A549 (cell line): Measurements from ENCODE around the gene LSP1. TPM values are rescaled to one million over a fixed set of nuclear protein-coding genes. Genes with fewer than 3 reads are reported as not detected.

Experiments
- ATAC-seq, 2 experiments: fragments of 200-7000 bp in 1 of 2; fragments of >200 bp in 1 of 2; cut with Nextera tagmentation in 1 of 2; cut with Tn5 transposase in 1 of 2; 3 replicates each; pipeline versions ENCODE4 v1.8.0 to v1.9.1; 2018 to 2020; ENCODE audit warnings: mild to moderate bottlenecking in 1 of 2, moderate library complexity in 1 of 2
- CTCF ChIA-PET: fragments of 300-600 bp; sonication (Branson Sonifier 250); formaldehyde crosslinking; extraction: SDS; loops from one replicate; lab custom pipeline; 2021; ENCODE audit warnings: antibody characterized with exemption, inconsistent platforms; lab: Yijun Ruan, JAX
- POLR2A ChIA-PET: fragments of 350-600 bp; formaldehyde crosslinking; extraction: SDS; loops from one replicate; lab custom pipeline; 2021; ENCODE audit warnings: antibody characterized with exemption, inconsistent platforms; lab: Yijun Ruan, JAX
- DNase-seq, 2 experiments: peaks; one replicate each; pipeline versions ENCODE4 v3.0.0 to v3.0.0-alpha.2; 2011 to 2016; ENCODE audit warnings: low read depth in 1 of 2, low spot score in 1 of 2
- FAIRE-seq: peaks from 2 replicates; lab custom pipeline; 2011; peaks lifted over from hg19 to GRCh38; lab: Jason Lieb, UNC
- H3K27ac ChIP-seq, 2 experiments: fragments of >200 bp; sonication (Bioruptor Twin); formaldehyde crosslinking; 3 replicates each; pipeline ENCODE4 v1.5.1; 2016 to 2017
- H3K4me1 ChIP-seq: fragments of >200 bp; sonication (Bioruptor Twin); formaldehyde crosslinking; 3 replicates; pipeline ENCODE4 v1.6.1; 2016
- H3K4me2 ChIP-seq: fragments of >200 bp; sonication (Bioruptor Twin); formaldehyde crosslinking; 3 replicates; pipeline ENCODE4 v1.6.1; 2016
- H3K4me3 ChIP-seq: fragments of >200 bp; sonication (Bioruptor Twin); formaldehyde crosslinking; 3 replicates; pipeline ENCODE4 v1.5.1; 2016
- H3K9me3 ChIP-seq: fragments of >200 bp; sonication (Bioruptor Twin); formaldehyde crosslinking; 3 replicates; pipeline ENCODE4 v1.6.1; 2016
- BHLHE40 ChIP-seq: IDR thresholded peaks from 2 replicates; pipeline ENCODE4 v1.6.1; 2012; ENCODE audit warnings: low read depth, low read length, inconsistent platforms
- CBX2 ChIP-seq: fragments of 200-600 bp; sonication (generic); IDR thresholded peaks from 2 replicates; pipeline ENCODE4 v1.6.1; 2016; ENCODE audit warnings: low read depth, mild to moderate bottlenecking, borderline replicate concordance
- CEBPB ChIP-seq, 2 experiments: fragments of >200 bp in 1 of 2; sonication (Bioruptor Twin) in 1 of 2; formaldehyde crosslinking in 1 of 2; IDR thresholded peaks; 2 replicates each; pipeline ENCODE4 v1.6.1; 2012 to 2016
- CHD2 ChIP-seq: fragments of 150-350 bp; IDR thresholded peaks from 2 replicates; pipeline ENCODE4 v1.6.1; 2014; ENCODE audit warnings: low read length; ENCODE audit not compliant: partially characterized antibody
- EHMT2 ChIP-seq: fragments of 200-600 bp; sonication (generic); IDR thresholded peaks from 2 replicates; pipeline ENCODE4 v1.6.1; 2016; ENCODE audit warnings: antibody characterized with exemption, low read depth, mild to moderate bottlenecking, moderate library complexity
- ESRRA ChIP-seq: fragments of 150-350 bp; IDR thresholded peaks from 2 replicates; pipeline ENCODE4 v1.6.1; 2014; ENCODE audit warnings: mild to moderate bottlenecking, low read length, borderline replicate concordance
- FOSB ChIP-seq: fragments of 250-450 bp; sonication (Bioruptor Pico); IDR thresholded peaks from 2 replicates; pipeline ENCODE4 v1.5.0; 2020; ENCODE audit warnings: mild to moderate bottlenecking, moderate library complexity
- FOSL2 ChIP-seq, 2 experiments: fragments of 450-650 bp in 1 of 2; fragments of >200 bp in 1 of 2; sonication (Bioruptor Twin) in 1 of 2; formaldehyde crosslinking; IDR thresholded peaks; 2 replicates each; pipeline versions ENCODE4 v1.5.0 to v1.6.1; 2016 to 2020; ENCODE audit warnings: mild to moderate bottlenecking in 1 of 2, moderate library complexity in 1 of 2
- FOXS1 ChIP-seq: fragments of 250-450 bp; sonication (Bioruptor Pico); IDR thresholded peaks from 2 replicates; pipeline ENCODE4 v1.5.0; 2020; ENCODE audit warnings: mild to moderate bottlenecking, moderate library complexity
- JUNB ChIP-seq: fragments of >200 bp; sonication (Bioruptor Twin); formaldehyde crosslinking; IDR thresholded peaks from 2 replicates; pipeline ENCODE4 v1.6.1; 2016
- KDM1A ChIP-seq: fragments of 200-600 bp; sonication (generic); IDR thresholded peaks from 2 replicates; pipeline ENCODE4 v1.6.1; 2016; ENCODE audit warnings: low read depth, mild to moderate bottlenecking
- MAZ ChIP-seq: fragments of 150-350 bp; IDR thresholded peaks from 2 replicates; pipeline ENCODE4 v1.6.1; 2014; ENCODE audit warnings: antibody characterized with exemption, low read depth, low read length, borderline replicate concordance
- MYC ChIP-seq: IDR thresholded peaks from 2 replicates; pipeline ENCODE4 v1.6.1; 2012; ENCODE audit warnings: mild to moderate bottlenecking, inconsistent platforms, low read length, improper control_type of control experiment, borderline replicate concordance
- NR3C1 ChIP-seq: fragments of >200 bp; sonication (Bioruptor Twin); formaldehyde crosslinking; IDR thresholded peaks from 3 replicates; pipeline ENCODE4 v1.6.1; 2017
- PHF8 ChIP-seq: fragments of 200-600 bp; sonication (generic); IDR thresholded peaks from 2 replicates; pipeline ENCODE4 v1.6.1; 2016; ENCODE audit warnings: low read depth, mild to moderate bottlenecking, antibody characterized with exemption, moderate library complexity, borderline replicate concordance
- POLR2A ChIP-seq: IDR thresholded peaks from 2 replicates; pipeline ENCODE4 v1.6.1; 2012; ENCODE audit warnings: mild to moderate bottlenecking, low read length
- POLR2AphosphoS2 ChIP-seq: conservative IDR thresholded peaks from 2 replicates; pipeline ENCODE4 v1.6.1; 2012; ENCODE audit warnings: low read length, improper control_type of control experiment, inconsistent platforms
- RAD21 ChIP-seq, 2 experiments: fragments of >200 bp in 1 of 2; sonication (Bioruptor Twin) in 1 of 2; formaldehyde crosslinking in 1 of 2; IDR thresholded peaks in 1 of 2; conservative IDR thresholded peaks in 1 of 2; 2 replicates in 1 of 2; 3 replicates in 1 of 2; pipeline ENCODE4 v1.6.1; 2012 to 2018; ENCODE audit warnings: inconsistent platforms in 1 of 2
- RARB ChIP-seq: fragments of 250-450 bp; sonication (Bioruptor Pico); IDR thresholded peaks from 2 replicates; pipeline ENCODE4 v1.8.0; 2021; ENCODE audit warnings: mild to moderate bottlenecking, moderate library complexity
- RFX5 ChIP-seq: fragments of 450-650 bp; IDR thresholded peaks from 2 replicates; pipeline ENCODE4 v1.7.1; 2014; ENCODE audit warnings: antibody characterized with exemption, mild to moderate bottlenecking, moderate library complexity
- SREBF2 ChIP-seq: fragments of 450-650 bp; IDR thresholded peaks from 2 replicates; pipeline ENCODE4 v1.6.1; 2014; ENCODE audit warnings: mild to moderate bottlenecking, moderate library complexity
- TFCP2L1 ChIP-seq: fragments of 250-450 bp; sonication (Bioruptor Pico); IDR thresholded peaks from 2 replicates; pipeline ENCODE4 v1.5.0; 2021; ENCODE audit warnings: mild to moderate bottlenecking
- ZC3H11A ChIP-seq: fragments of 450-650 bp; IDR thresholded peaks from 2 replicates; pipeline ENCODE4 v1.6.1; 2014; ENCODE audit warnings: antibody characterized with exemption, mild to moderate bottlenecking
- ZFP36 ChIP-seq: fragments of 450-650 bp; IDR thresholded peaks from 2 replicates; pipeline ENCODE4 v1.6.1; 2014; ENCODE audit warnings: borderline replicate concordance; ENCODE audit not compliant: partially characterized antibody
- ZSCAN20 ChIP-seq: fragments of 250-450 bp; sonication (Bioruptor Pico); IDR thresholded peaks from 2 replicates; pipeline ENCODE4 v1.8.0; 2022; ENCODE audit warnings: mild to moderate bottlenecking, moderate library complexity
- WGBS: methylation state at CpG from one replicate; pipeline ENCODE4 v1.1.6; 2017; ENCODE audit errors: missing lambda C conversion rate; 5-methylcytosine and 5-hydroxymethylcytosine counted together
- polyA plus RNA-seq, 4 experiments: library from polyadenylated mRNA; depleted of rRNA in 3 of 4; stranded (reverse); fragments of >200 nt; fragmentation: RNase III in 1 of 4; extraction: RNeasy Plus Mini Kit Qiagen cat#74134 plus additional on column Dnase treatment in 1 of 4; gene quantifications; 2 replicates in 3 of 4; 3 replicates in 1 of 4; pipeline ENCODE4 v1.2.3, GENCODE V29; 2011 to 2017
- TF ChIP-seq, protein P1 (sequence below): fragments of >200 bp; sonication (Bioruptor Twin); formaldehyde crosslinking; IDR thresholded peaks from 3 replicates; pipeline ENCODE4 v1.5.1; 2016
- TF ChIP-seq, protein P2 (sequence below): fragments of 250-450 bp; sonication (Bioruptor Pico); IDR thresholded peaks from 2 replicates; pipeline ENCODE4 v1.5.0; 2020; ENCODE audit warnings: low read depth, mild to moderate bottlenecking, moderate library complexity

Gene LSP1
- polyA plus RNA-seq, 2 of the 4 experiments (the other 2 are of a cell fraction): 0.67 to 3.5 TPM

DNA sequence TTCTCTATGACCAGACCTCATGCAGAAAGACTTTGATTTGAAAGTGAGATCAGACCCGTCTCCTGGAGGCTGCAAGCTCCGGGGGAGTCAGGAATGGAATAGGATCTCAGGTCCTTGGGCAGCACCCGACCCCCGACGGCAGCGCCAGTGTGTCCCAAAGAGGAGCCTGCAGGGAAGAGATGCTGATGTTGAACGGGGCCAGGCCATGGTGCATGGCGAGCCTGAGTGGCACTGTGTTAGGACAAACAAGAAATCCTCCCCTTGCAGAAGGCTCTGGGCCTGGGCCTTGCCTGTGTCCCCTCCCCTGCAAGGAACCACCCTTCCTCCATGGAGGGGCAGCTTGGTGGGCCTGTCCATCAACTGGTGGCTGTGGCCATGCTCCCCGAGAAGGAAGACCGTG is 38.2 kb upstream of the LSP1 start:
- POLR2A ChIA-PET: interaction anchor here (0.6 kb wide), 1 partner anchor 116 kb away, joined by 3 read pairs; no protein-coding TSS in a partner anchor
- TF ChIP-seq ZC3H11A (no peak), POLR2A (no peak), RFX5 (no peak), FOXS1 (CRISPR knock-in tag) (no peak), ESRRA (no peak), JUNB (no peak), KDM1A (no peak), CEBPB (IDR thresholded peaks at IDR 0.05) (no peak), ZSCAN20 (CRISPR knock-in tag) (no peak), MAZ (no peak), SREBF2 (no peak), PHF8 (no peak)
- CTCF ChIA-PET: interaction anchor here (0.5 to 11.8 kb wide), 8 partner anchors 11 to 162 kb away, joined by 3 to 138 read pairs (median 4); partner anchors contain the start of genes MRPL23 and SYT8
- WGBS: 72% methylated on average over 9 of the region's 10 CpGs
- Histone ChIP-seq H3K4me2 (no peak overlapping the region), H3K4me3 (no peak overlapping the region), H3K9me3 (peaks cover 12% of the 10 kb centered on the region; the same call in 2 of the 3 replicates), H3K4me1 (no peaks in the 10 kb centered on the region), H3K27ac (no peak overlapping the region)
- ATAC-seq (no peak), FAIRE-seq (no peak), DNase-seq (no peak)

GRCh38 chr11:1815311-1815710 is 37.6 kb upstream of the LSP1 start:
- Histone ChIP-seq H3K9me3 (peaks cover 12% of the 10 kb centered on the region; the same call in 2 of the 3 replicates), H3K4me2 (no peak overlapping the region), H3K27ac (no peak overlapping the region), H3K4me3 (no peak overlapping the region), H3K4me1 (no peaks in the 10 kb centered on the region)
- no peak for FAIRE-seq
- CTCF ChIA-PET: interaction anchor here (0.5 to 11.8 kb wide), 11 partner anchors 9 to 335 kb away, joined by 3 to 138 read pairs (median 4); partner anchors contain the start of genes MRPL23 and SYT8
- no peak for DNase-seq
- WGBS: 71% methylated on average over 3 of the region's 8 CpGs
- TF ChIP-seq RARB (no peak), FOSB (CRISPR knock-in tag) (no peak), BHLHE40 (no peak), CHD2 (no peak), FOSL2 (IDR thresholded peaks at IDR 0.05) (no peak), FOSL2 (CRISPR knock-in tag; IDR thresholded peaks at IDR 0.05) (no peak), ZFP36 (no peak), POLR2AphosphoS2 (no peak), SREBF2 (no peak), MYC (no peak), EHMT2 (no peak), TFCP2L1 (no peak), CBX2 (no peak), NR3C1 (no peak), RAD21 (conservative IDR thresholded peaks at IDR 0.05 in 1 of 2, IDR thresholded peaks at IDR 0.05 in 1 of 2) (no peak)
- TF ChIP-seq, protein P1, sequence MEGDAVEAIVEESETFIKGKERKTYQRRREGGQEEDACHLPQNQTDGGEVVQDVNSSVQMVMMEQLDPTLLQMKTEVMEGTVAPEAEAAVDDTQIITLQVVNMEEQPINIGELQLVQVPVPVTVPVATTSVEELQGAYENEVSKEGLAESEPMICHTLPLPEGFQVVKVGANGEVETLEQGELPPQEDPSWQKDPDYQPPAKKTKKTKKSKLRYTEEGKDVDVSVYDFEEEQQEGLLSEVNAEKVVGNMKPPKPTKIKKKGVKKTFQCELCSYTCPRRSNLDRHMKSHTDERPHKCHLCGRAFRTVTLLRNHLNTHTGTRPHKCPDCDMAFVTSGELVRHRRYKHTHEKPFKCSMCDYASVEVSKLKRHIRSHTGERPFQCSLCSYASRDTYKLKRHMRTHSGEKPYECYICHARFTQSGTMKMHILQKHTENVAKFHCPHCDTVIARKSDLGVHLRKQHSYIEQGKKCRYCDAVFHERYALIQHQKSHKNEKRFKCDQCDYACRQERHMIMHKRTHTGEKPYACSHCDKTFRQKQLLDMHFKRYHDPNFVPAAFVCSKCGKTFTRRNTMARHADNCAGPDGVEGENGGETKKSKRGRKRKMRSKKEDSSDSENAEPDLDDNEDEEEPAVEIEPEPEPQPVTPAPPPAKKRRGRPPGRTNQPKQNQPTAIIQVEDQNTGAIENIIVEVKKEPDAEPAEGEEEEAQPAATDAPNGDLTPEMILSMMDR: no peak
- TF ChIP-seq, protein P2, sequence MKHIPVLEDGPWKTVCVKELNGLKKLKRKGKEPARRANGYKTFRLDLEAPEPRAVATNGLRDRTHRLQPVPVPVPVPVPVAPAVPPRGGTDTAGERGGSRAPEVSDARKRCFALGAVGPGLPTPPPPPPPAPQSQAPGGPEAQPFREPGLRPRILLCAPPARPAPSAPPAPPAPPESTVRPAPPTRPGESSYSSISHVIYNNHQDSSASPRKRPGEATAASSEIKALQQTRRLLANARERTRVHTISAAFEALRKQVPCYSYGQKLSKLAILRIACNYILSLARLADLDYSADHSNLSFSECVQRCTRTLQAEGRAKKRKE: no peak
- POLR2A ChIA-PET: interaction anchor here (0.6 kb wide), 1 partner anchor 117 kb away, joined by 3 read pairs; no protein-coding TSS in a partner anchor
- no peak for ATAC-seq
